Rectal smooth muscle tissue (tissue), 1 donor: ENCODE results near the gene CACNA2D4.

Source experiments
- H3K27ac ChIP-seq: one replicate; pipeline ENCODE4 v1.7.0; 2013; ENCODE audit warnings: low read depth, low read length, inconsistent platforms
- H3K27me3 ChIP-seq: one replicate; pipeline ENCODE4 v1.7.0; 2013; ENCODE audit warnings: low read length; ENCODE audit not compliant: control insufficient read depth, insufficient read depth
- H3K36me3 ChIP-seq: one replicate; pipeline ENCODE4 v1.7.0; 2013; ENCODE audit warnings: low read length; ENCODE audit not compliant: control insufficient read depth, insufficient read depth
- H3K4me1 ChIP-seq: one replicate; pipeline ENCODE4 v1.7.0; 2013; ENCODE audit warnings: low read length; ENCODE audit not compliant: control insufficient read depth, insufficient read depth
- H3K4me3 ChIP-seq: one replicate; pipeline ENCODE4 v1.7.0; 2013; ENCODE audit warnings: low read length
- H3K9ac ChIP-seq: one replicate; pipeline ENCODE4 v1.7.0; 2013; ENCODE audit warnings: low read length

Gene CACNA2D4

DNA sequence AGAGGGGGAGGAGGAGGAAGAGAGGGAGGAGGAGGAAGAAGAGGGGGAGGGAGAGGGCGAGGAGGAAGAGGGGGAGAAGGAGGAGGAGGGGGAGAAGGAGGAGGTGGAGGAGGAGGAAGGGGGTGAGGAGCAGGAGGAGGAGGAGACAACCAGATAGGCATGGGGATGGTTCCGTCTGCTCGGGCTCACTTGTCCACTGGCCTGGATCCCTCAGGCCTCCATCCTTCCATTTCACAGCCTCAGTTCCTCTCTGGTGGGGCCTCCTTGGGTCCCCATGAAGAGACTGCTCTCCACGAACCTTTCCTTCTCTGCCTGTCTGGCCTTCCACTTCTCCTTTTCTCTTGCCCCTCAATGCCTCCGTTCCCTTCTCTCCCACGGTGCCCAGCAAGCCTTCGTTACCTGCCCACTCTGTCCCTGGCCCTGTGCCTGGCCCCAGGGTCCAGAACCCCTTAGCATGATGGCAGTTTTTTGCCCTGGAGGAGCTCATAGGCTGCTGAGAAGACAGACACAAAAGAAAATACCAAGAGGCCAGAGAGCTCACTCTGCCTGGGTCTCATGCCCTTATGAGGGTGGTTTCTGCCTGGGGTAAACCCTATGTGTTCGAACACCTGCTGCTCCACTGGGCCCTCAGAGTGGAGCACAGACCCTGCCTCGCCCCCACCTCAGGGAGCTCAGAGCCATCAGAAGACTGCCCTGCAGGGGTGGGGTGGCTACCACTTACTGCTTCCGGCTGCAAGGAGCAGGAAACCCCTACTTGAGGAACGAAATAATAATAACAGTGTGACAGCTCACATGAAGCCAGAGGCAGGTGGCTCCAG is 11.7 kb upstream of the CACNA2D4 start:
- peaks cover 24% of the 10 kb centered on the region for H3K4me1 ChIP-seq
- H3K27me3 ChIP-seq, result no peaks in the 10 kb centered on the region
- no peak overlapping the region for H3K9ac ChIP-seq
- H3K27ac ChIP-seq, result no peak overlapping the region
- no peaks in the 10 kb centered on the region for H3K36me3 ChIP-seq
- no peak overlapping the region for H3K4me3 ChIP-seq

DNA sequence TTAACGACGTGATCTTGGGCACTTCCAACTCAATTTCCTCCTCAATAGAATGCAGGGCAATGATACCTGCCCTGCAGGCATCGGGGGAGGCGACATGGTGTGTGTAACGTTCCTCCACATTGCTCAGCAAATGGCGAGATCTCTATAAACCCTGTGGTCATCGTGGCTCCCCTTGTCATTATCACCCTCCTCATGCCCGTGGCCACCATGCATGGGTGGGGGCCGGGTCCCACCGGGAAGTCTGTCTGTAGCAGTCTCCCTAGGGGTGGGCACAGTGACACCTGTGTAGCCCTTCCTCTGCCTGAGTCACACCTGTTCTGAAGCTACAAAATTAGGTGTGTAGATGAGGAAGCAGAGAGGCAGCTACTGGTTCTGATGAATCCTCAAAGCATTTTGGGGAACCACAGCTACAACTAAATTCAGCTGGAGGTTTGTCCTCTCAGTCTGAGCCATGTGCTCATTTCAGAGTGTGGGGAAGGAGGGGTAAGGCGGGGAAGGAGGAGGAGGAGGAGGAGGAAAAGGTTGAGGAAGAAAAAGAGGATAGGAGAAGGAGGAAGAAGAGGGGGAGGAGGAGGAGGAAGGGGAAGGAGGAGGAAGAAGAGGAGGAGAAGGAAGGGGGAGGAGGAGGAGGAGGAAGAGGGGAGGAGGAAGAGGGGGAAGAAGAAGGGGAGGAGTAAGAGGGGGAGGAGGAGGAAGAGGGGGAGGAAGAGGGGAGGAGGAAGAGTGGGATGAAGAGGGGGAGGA is 11.0 kb upstream of the CACNA2D4 start:
- peaks cover 29% of the 10 kb centered on the region for H3K4me1 ChIP-seq

DNA sequence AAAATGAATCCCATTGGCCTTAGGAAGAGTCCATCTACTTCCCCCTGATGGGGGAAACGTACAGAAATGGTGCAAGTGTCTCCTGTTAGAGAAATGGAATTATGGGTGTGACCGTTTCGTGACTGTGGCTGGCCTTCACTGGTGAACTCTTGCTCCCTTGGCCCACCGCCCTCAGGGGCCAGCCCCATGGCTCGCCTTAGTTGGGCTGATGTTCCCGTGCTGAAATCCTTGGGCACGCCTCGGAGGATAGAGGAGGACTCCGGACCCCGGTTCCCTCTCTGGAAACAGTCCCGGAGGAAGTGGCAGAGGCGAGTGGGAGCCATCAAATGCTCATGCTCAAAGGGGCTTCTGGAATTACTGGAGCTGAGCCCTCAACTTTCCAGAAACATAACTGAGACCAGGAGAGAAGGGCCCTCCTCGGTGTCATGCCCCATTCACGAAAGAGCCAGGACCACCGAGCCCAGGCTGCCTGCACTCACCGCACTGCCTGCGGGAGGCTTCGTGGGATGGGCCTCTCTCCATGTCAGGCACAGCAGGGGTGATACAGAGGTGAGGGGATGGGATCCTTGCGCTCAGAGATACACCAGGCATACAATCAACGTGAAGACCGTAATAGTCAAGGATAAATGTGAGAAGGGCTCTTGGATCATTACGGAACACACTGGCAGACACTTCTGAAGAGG is 10.1 kb upstream of the CACNA2D4 start:
- H3K27me3 ChIP-seq, result no peaks in the 10 kb centered on the region
- no peaks in the 10 kb centered on the region for H3K36me3 ChIP-seq
- no peak overlapping the region for H3K27ac ChIP-seq
- H3K4me1 ChIP-seq, result peaks cover 22% of the 10 kb centered on the region
- H3K9ac ChIP-seq, result no peak overlapping the region
- no peak overlapping the region for H3K4me3 ChIP-seq

More for the DNA sequence above, 11.0 kb upstream of the CACNA2D4 start:
- no peaks in the 10 kb centered on the region for H3K27me3 ChIP-seq
- H3K4me3 ChIP-seq, result no peak overlapping the region
- H3K36me3 ChIP-seq, result no peaks in the 10 kb centered on the region
- no peak overlapping the region for H3K27ac ChIP-seq
- H3K9ac ChIP-seq, result no peak overlapping the region

DNA sequence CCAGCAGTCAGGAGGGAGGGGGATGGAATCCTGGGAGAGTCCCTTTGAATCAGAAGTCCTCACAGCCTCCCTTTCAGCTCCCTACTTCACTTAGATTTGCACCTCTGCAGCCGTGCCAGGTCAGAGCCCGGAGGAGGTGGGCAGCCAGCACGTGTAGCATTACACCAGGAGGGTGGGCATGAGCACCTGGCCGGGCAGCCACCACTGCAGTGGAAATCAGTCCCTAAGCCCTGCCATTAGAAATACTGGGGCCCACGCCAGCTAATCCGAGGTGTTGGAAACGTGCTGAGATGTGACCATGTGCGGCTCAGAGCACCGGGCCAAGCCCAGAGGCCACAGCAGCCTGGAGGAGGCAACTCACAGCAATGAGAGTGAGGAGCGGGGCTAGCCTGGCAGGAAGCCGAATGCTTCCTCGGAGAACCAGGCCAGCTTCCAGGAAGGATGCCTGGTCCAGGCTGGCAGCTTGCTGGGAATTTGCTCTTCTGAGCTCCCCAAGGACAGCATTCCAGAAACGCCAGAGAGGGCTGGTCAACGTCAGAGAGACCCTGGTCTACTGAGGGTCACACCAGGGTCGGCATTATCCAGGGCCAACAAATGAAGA is 9.4 kb upstream of the CACNA2D4 start:
- Histone ChIP-seq H3K4me1 (peaks cover 15% of the 10 kb centered on the region), H3K27ac (no peak overlapping the region), H3K4me3 (no peak overlapping the region), H3K27me3 (no peaks in the 10 kb centered on the region), H3K36me3 (no peaks in the 10 kb centered on the region), H3K9ac (no peak overlapping the region)

DNA sequence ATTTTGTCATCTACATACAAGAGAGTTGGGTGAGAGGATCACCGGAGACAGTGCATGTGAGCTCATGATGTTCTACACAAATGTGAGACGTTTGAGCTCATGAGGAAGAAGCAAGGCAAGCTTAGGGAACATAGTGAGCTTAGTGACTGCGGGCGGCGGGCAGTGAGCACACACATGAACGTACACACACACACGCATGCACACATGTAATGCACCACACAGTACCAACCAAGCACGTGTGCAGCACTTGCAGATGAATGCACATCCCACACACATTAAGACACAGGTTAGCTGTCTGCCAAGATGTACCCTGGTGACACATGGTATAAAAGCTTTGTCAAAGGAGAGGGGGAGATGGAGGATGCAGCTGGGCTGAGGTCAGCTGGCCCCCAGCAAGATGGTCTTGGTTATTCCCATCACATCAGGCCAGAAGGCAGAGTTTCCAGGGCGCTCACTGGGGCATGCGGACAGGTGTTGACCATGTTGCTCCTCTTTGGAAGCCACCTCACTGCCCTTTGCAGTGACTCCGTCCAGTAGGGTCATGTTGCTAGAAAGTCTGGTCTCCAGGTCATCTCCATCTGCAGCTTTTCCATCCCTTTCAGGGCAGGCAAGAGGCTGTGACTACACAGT is 8.7 kb upstream of the CACNA2D4 start:
- H3K27ac ChIP-seq, result no peak overlapping the region
- H3K27me3 ChIP-seq, result no peaks in the 10 kb centered on the region
- H3K36me3 ChIP-seq, result no peaks in the 10 kb centered on the region
- H3K9ac ChIP-seq, result no peak overlapping the region
- no peak overlapping the region for H3K4me3 ChIP-seq
- H3K4me1 ChIP-seq, result peaks cover 12% of the 10 kb centered on the region

DNA sequence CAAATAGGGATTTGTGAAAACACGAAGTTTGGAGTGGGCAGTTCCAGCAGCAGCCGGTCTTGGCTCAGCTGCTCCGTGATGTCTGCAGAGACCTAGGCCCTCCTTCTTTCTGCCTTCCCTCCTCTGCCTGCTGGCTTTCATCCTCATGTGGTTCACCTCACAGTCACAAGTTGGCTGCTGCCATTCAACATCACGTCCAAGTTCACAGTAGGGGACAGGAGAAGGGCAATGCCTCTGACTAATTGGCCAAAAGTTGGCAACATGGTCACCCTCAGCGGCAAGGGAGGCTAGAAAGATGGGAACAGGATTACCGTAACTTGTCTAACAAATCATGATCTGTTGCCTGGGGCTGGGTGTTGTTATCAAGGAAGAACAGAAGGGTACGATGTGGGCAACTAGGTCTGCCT is 7.8 kb upstream of the CACNA2D4 start:
- Histone ChIP-seq H3K9ac (no peak overlapping the region), H3K27ac (no peak overlapping the region), H3K4me3 (no peak overlapping the region), H3K36me3 (no peaks in the 10 kb centered on the region), H3K4me1 (peaks cover 12% of the 10 kb centered on the region), H3K27me3 (no peaks in the 10 kb centered on the region)

DNA sequence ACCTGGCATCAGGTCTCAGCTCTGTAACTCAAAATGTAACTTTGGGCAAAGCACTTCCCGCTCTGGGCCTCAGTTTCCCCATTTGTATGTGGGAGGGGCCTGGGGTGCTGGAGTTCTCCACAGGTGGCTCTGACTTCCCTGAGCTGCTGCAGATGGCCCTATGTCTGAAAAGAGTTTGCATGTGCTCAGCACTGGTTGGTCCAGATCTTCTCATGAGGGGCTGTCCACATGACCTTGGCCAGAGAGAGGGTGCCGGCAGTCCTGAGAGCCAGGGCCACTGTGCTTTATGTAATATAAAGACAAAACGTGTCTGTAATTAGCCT is 7.2 kb upstream of the CACNA2D4 start:
- H3K9ac ChIP-seq, result no peak overlapping the region
- H3K4me1 ChIP-seq, result peaks cover 12% of the 10 kb centered on the region
- no peak overlapping the region for H3K4me3 ChIP-seq
- H3K27ac ChIP-seq, result no peak overlapping the region
- no peaks in the 10 kb centered on the region for H3K27me3 ChIP-seq
- H3K36me3 ChIP-seq, result no peaks in the 10 kb centered on the region

DNA sequence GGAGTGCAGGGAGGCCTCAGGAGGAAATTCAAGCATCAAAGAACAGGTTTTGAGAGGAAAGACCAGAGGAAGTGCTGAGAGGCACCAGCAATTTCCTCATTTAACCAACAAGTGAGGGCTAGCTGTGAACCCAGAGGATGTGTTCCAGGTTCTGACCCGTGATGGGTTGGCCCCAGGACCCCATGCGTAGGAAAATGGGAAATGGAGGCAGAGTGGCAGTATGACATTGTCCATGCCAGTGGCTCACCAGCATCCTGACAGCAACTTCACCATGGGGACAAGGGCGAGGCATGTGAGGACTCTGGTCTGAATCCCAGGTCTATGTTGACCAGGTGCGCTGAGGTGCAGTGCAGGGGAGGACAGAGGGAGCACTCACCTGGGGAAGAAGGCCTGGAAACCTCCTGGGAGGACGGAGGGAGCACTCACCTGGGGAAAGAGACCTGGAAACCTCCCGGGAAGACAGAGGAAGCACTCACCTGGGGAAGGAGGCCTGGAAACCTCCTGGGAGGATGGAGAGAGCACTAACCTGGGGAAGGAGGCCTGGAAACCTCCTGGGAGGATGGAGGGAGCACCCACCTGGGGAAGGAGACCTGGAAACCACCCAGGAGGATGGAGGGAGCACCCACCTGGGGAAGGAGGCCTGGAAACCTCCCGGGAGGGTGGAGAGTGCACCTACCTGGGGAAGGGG is 6.7 kb upstream of the CACNA2D4 start:
- H3K4me1 ChIP-seq, result peaks cover 12% of the 10 kb centered on the region
- H3K36me3 ChIP-seq, result no peaks in the 10 kb centered on the region
- no peak overlapping the region for H3K9ac ChIP-seq
- no peak overlapping the region for H3K4me3 ChIP-seq
- H3K27ac ChIP-seq, result peak overlapping the region; percentile 35
- no peaks in the 10 kb centered on the region for H3K27me3 ChIP-seq

DNA sequence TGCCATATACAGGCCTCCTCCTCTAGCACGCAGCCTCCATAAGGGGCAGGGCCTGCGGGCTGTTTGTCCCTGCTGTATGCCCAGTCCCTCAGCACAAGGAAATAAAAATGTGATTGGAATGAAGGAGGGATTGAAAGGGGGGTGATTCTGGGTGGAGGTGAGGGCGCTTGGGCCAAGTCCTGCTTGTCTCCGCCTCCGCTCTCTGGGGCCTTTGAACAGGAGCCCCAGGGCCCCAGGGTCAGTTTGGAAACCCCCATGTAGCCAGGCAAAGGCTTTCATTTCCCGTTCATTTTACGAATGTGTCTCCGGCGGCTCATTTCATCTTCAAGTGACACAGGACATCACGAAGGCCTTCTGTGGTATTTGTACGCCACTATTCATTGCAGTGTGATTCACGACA is 4.5 kb upstream of the CACNA2D4 start:
- H3K36me3 ChIP-seq, result no peaks in the 10 kb centered on the region
- H3K27me3 ChIP-seq, result no peaks in the 10 kb centered on the region
- H3K4me3 ChIP-seq, result no peak overlapping the region
- H3K27ac ChIP-seq, result no peak overlapping the region
- no peak overlapping the region for H3K9ac ChIP-seq
- H3K4me1 ChIP-seq, result peaks cover 10% of the 10 kb centered on the region

DNA sequence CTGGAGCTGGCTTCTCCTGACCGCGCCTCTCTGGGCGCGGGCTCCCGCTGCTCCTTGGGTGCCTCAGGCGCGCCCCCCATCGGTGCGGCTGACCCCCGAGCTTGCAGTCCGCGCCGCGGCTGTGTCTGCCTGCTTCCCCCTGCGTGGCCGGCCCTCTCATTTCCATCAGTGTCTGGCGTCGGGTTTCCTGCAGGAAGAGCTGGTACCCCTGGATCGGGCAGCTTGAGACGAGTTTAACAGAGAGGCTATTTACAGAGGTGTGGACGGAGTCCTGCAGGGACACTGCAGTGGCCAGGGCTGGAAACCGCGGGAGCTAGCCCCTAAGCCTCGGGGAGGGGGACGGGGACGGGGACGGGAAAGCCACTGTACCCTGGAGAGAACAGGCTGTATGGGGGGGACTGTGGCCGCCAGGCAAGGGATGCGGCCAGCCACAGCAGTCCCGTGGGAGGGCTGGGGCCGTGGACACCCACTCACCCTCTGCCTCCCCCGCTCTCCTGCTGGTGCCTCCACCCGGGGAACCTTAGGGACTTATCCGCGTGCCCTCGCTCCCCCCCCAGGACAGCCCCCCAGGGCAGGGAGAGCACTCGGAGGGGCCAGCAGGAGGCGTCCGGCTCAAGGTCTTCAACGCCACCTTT is 3.7 kb upstream of the CACNA2D4 start:
- Histone ChIP-seq H3K36me3 (no peaks in the 10 kb centered on the region), H3K9ac (no peak overlapping the region), H3K4me3 (no peak overlapping the region), H3K27ac (no peak overlapping the region), H3K27me3 (no peaks in the 10 kb centered on the region), H3K4me1 (peaks cover 9% of the 10 kb centered on the region)

DNA sequence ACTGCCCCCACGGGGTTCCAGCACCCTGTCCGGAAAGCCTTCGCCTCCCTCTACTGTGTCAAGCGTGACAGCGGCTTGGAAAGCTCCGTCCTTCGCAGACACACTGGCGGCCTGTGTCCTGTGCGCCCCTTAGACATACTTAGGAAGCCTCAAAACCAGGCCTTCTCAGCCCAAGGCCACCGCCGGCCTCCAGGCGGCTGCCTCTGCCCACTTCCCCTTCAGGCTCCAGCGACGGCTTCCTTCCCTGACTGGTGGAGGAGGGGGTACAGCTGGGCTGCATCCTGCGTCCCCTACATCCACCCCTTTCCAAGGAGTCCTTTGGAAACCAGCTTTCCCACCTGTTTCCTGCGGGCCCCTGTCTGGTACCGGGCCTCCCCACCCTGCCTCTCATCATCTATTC is 2.5 kb upstream of the CACNA2D4 start:
- no peak overlapping the region for H3K4me3 ChIP-seq
- H3K27me3 ChIP-seq, result no peaks in the 10 kb centered on the region
- no peaks in the 10 kb centered on the region for H3K36me3 ChIP-seq
- peaks cover 12% of the 10 kb centered on the region for H3K4me1 ChIP-seq
- no peak overlapping the region for H3K9ac ChIP-seq
- no peak overlapping the region for H3K27ac ChIP-seq
